CD4-positive, alpha-beta T cell treated with Interleukin-6 at 100 ng/mL for 8 hours (primary cell): ENCODE measurements around the gene SSTR3.
"Not testable (repeated sequence)": the region's sequence is repeated elsewhere in the genome, so short reads cannot be mapped to it uniquely, and the experiment has no call there.

ENCODE experiments used
- DNase-seq: peaks from one replicate; pipeline ENCODE4 v3.0.0-alpha.2; 2020; ENCODE audit warnings: mixed read lengths, low spot score

The SSTR3 gene

DNA sequence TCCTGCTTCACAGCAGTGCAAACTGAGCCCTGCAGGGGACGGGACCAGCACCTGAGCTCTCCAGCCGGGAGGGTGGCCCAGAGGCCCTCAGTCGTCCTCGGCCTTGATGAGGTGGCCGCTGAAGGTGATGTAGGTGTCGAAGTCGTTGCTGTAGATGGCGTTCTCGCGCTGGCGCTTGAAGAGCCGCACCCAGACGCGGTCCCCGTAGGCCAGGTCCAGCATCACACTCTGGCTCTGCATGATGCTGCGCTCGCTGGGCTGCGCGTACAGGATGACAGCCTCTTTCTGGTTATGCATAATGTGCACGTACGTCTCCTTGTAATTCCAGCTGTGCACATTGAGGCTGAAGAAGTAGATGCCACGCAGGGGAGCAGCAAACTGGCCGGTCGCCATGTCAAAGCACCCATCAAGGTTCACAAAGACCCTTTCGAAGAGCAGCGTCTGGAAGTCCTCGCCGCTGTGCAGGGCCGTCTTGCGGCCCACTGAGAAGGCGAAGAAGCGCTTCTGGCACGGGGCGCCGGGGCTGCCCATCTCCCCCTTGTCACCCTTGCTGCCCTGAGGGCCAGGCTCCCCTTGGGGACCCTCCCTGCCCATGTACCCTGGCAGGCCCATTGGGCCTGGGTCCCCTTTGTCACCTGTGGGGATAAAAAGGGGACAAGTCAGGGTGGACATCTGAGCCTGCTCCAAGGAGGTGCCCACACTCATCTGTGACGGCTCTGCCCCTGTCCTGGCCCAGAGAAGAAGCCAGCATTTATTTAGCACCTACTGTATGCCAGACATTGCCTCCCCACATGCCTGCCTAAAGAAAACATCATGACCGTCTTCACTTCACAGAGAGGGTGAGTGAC, 30.0 kb downstream of the SSTR3 start:
- DNase-seq: no peak

DNA sequence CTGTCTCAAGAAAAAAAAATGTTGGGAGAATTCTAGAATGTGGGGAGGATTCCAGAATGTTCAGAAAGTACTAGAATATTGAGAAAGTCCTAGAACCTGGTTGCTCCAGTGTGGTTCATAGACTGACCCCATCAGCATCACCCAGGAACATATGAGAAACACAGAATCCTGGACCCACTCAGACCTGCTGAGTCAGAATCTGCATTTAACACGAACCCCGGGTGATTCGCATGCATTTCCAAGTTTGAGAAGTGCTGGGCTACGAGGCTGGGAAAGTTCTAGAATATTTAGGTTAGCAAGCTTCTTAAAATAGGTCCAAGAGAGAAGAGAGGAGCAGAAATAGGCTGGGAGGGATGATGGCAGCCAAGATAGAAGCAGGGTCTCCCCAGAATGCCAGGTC, 30.6 kb downstream of the SSTR3 start:
- DNase-seq: no peak

DNA sequence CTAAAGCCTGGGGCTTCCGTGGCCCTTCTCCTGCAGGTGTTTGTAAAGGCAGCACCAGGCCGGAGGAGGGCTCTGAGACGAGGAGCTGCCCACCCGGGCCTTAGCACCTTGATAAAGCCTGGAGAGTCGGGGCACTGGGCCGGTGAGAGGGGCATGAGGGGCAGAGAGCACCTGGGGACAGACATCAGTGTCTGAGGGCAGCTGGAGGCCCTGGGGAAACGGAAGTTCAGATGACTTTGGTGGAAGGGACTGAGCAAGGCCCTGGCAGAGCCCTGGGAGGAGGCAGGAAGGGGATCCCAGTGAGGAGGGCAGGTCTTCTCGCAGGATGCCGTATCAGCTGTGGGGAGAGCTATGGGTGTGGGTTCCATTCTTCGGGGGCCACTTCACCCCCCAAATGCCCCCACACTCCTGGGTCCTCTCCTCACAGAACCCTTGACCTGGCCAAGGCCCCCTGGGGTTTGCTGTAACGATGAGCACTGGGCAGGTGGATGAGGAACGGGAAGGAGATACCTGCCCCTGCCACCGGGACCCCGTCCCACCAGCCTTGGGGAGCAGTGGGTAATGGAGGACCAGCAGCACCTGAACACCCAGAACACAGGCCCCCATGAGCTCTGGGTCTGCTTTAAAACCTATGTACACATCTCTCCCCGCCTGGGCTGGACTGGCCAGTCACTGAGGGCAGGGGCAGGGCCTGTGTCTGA, 31.6 kb downstream of the SSTR3 start:
- no peak for DNase-seq

DNA sequence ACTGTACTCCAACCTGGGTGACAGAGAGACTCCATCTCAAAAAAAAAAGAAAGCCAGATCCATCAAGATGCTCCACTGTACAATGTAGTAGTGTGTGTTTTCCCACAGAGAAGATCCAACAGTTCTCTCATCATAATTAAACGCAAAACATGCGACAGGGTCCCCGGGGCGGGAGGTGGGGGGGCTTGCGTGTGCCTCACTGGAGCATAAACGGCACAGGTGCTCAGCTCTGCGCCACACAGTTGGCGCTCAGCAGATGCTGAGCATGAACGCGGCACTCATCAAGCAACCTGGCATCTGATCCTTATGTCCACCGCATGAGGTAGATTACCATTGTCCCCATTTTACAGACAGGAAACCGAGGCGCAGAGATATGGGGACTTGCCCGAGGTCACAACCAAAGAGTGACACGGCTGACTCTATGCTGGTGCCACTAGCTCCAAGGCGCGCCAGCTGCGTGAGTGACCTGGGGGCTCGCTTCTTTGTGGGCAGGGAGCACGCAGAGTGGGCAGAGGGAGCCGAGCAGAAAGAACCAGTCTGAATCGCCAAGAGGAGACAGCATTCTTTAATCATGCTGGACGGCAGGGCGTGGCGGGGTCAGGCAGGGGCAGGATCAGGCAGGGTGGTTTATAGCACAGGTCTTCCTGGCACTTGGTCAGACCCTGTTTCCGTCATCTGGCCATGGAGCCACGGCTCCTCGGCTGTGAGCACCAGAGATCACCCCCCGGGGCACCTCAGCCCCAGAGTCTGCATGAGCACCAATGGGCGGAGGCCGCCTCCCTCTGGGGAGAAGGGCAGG, 32.5 kb downstream of the SSTR3 start:
- no peak for DNase-seq

DNA sequence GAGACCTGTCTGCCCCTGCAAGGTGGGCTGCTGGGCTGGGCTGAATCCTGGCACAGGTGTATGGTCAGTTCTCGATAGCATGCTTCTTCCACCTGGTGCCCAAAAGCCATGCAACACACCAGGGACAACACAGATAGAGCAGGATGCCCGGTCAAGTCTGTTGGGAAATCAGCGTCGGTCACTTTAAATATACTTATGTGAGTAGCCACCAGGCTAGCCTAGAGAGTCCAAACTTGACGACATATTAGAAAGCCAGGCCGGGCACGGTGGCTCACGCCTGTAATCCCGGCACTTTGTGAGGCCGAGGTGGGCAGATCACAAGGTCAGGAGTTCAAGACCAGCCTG, 33.2 kb downstream of the SSTR3 start:
- DNase-seq: no peak

DNA sequence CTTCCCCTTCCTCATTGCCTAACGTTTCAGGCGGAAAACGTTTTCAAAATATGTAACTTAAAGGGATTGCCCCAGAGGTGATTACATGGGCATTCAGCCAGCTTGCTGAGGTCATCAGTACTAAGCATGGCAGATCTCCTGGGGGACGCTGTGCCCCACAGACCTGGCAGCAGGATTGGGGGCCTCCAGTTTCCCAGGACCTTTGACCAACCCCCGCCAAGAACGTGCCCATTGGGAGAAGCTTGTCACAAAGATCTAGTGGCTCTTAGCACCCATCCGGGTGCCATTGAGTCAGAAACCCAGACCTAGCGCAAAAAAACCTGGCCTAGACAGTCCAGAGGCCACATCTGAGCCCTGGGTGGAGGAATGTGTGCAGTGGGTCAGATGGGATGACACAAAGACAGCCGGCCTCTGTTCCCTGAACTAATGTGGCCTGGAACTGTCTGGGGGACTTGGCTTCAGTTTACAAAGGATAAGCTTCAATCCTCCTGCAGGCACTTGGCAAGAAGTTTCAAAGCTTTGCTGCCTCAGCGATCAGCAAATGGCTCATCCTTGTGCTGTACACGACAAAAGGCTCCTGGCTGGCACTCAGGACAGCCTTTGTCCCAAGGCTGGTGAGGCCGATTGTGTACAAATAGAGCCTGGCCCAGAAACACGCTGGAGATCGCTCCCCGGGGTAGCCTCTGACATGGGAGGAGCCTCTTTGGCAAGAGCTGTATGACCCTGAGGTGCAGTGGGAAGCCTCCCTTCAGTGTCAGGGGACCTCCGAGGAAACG, 33.7 kb downstream of the SSTR3 start:
- no peak for DNase-seq

DNA sequence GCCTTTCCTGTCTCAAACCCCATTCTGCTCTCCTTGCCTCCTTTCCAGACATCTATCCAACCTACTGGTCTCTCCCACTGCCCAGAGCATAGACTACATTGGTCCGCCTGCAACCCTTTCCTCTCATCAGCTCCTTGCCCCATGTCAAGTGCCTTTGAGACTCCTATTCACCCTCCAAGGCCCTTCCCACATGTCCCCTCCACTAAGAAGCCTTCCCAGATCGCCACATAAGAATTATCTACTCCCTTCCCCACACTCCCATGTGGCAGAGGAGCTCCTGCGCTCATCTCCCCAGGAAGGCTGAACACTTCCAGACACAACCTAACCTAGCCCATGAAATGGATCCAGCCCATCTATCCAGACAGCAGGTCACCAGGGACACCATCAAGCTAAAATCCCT, 34.5 kb downstream of the SSTR3 start:
- DNase-seq: no peak

DNA sequence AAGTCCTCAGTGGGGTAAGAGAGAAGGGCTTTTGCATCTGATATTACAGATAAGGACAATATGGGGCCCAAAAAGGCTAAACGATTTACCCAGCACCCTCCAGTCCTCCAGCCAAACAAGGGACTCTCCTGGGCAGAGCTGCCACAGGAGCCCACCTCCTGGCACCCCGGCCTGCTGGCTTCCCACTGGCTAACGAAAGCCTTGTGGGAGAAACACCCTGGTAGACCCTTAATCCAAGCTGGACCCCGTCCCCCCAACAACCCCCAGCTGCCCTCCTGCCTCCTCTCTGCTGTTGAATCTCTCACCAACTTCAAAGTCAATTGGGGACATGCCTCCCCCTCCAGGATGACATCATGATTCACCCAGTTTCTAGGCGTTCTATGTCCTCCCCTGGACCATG, 35.1 kb downstream of the SSTR3 start:
- no peak for DNase-seq

DNA sequence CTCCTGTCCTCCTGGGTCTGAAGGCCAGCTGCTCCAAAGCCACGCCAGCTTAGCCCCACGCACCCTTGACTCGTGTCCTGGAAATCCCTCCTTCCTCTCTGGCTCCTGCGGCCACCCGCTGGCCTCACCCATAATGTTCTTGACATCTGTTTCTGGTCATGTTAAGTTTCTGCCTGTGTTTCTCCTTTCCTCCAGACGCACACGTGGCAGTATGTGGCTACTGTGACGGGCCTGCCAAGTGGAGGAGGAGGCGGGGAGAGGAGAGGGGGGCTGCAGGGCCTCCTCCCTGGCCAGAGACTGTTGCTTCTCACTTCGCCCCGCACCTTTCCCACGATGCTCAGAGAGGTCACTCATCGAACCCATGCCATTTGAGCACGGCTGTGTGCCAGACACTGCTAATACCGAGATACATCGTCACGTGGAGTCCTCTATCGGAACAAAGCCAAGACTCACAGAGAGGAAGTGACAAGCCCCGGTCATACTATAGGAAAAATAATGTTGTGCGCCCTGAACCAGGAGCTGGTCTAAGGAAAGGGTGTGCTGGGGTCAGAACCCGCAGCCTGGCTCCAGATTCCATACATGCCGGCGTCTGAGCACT, 35.7 kb downstream of the SSTR3 start:
- DNase-seq: no peak

DNA sequence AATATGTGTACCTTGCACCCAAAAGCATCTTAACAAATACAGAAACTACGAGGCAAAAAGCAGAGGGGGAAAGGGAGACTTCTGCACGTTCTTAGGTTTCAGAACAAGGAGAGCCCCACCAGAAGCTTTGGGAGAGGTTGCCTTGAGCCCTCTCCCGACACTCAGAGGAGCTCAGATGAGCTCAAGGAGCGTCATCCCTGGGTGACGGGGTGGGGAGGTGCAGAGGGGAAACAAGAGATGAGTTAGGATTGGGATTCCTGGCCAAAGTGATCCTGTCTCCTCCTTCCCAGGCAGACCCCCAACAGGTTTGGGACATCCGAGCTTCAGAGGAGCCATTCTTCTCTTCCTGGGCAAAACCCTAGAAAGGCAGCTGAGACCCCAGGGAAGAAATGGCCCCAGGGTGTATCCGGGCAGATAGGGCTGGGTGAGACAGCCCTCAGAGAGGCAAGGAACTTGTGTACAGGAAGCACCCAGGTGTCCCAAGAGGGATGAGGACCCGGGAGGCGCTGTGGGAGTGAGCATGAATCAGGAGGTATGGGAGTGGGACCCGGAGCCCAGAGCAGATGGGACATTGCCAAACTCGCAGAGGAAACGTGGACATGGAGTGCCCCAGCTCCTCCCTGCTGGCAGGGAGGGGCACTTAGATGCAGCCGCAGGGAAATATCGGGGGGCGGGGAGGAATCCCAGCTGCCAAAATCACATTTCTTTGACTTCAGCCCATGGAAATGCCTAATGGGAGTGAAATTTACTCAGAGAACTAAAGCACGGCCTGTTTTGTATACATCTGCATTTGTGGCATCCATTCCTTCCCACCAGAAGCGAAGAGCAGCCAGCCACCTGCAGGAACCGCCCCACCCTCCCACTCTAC, 36.6 kb downstream of the SSTR3 start:
- no peak for DNase-seq

DNA sequence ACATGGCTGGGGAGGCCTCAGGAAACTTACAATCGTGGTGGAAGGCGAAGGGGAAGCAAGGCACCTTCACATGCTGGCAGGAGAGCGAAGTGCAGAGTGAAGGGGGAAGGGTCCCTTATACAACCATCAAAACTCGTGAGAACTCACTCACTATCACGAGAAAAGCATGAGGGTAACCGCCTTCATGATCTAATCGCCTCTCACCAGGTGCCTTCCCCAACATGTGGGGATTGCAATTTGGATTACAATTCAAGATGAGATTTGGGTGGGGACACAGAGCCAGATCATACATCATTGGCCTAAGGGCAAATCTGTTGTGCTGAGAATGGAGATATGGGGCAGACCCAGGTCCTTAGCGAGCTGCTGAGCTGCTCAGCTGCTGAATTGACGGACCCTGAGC, 37.3 kb downstream of the SSTR3 start:
- no peak for DNase-seq

DNA sequence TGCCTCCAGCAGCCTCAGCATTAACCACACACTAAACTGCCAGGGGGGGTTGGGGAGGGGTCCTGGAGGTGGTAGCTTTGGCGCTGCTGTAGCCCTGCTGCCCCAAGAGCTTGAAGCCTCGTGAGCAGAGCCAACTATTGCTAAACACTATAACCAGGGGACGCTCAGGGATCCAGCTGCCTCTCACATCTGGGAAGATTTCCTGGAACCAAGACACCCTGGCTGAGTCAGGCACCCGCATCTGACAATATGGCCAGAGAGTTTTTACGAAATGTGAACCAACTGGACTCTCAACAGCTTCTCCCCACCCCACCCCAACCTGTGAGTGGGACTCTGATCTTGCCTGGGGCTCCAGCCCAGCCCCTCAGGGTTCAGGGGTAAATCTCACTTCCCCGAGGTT, 38.6 kb downstream of the SSTR3 start:
- DNase-seq: no peak

DNA sequence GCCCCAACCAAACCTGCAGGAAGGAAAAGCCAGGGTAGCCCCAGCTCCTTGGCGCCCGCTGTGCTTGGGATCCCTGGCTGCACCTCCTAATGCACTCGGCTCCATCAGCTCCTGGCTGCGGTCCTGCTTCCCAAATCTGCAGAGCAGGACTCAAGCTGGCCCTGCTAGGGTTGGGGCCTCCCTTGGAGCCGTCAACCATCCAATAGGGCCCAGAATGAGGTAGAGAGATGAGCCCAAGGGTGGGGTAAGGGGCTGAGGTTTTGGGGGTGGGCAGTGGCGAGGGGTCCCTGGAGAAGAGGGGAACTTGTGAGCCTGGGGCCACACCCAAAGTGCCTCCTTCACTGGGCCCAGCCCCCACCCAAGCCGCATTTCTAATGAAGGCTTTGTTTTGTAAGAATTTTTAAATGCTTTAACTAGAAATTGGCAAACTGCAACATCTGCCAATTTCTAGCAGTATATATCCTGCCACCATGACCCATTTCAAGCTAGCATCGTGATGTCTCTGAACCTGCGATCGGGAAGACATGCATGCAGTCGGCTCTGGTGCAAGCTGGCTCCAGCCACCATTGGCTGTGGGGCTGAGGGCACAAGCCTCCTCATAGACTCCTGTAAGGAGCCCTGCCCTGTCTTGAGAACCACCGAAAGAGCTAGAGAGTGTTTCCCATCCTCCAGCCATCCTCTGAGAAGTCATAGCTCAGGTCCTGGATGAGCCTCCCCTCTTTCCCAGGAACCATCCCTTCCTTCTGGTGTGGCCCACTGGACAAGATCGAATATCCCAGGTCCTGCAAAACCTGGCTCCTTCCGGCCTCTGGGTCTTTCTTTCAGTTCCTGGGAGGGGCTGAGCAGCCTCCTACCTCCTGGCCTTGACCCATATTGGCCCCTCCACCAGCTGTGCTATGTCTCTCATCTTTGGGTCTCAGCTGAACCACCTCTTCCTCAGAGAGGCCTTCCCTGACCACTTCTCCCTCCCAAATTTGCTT, 39.7 kb downstream of the SSTR3 start:
- DNase-seq: no peak

DNA sequence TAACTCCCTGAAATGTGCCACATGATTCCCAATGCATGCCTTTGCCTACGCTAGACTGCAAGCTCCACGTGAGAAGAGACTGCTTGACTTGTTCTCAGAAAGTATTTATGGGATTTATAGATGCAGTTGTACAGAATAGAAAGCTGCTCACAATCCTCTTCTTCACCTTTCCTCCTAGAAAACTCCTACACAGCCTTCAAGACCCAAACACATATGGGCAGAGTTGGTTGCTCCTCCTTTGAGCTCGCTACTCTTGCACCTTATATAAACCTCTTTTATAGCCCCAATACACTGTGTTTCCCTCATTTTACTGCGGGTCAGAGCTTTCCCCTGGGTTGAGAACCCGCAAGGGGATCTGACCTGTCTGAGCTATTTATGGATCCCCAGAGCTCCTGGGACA, 40.6 kb downstream of the SSTR3 start:
- DNase-seq: no peak

DNA sequence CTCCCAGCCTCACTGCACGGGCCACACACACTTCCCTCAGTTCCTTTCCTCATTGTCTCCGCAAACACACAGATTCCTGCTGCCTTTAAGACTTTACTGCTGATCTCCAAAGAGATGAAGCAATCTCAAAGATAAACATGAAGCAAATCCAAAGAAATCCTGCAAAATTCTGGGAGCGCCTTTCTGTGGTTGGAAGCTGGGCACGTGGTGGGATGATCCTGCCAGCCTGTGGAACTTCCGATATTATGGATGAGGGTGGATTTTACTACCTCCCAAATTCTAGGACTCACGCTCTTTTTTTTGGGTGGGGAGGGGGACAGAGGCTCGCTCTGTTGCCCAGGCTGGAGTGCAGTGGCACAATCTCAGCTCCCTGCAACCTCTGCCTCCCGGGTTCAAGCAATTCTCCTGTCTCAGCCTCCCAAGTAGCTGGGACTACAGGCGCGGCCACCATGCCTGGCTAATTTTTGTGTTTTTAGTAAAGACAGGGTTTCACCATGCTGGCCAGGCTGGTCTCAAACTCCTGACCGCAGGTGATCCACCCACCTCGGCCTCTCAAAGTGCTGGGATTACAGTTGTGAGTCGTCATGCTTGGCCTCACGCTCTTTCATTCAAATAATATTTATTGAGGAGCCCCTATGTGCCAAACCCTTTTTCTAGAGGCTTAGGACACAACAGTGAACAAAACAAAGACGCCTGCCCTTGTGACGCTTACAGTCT, 41.4 kb downstream of the SSTR3 start:
- not testable (repeated sequence) for DNase-seq

DNA sequence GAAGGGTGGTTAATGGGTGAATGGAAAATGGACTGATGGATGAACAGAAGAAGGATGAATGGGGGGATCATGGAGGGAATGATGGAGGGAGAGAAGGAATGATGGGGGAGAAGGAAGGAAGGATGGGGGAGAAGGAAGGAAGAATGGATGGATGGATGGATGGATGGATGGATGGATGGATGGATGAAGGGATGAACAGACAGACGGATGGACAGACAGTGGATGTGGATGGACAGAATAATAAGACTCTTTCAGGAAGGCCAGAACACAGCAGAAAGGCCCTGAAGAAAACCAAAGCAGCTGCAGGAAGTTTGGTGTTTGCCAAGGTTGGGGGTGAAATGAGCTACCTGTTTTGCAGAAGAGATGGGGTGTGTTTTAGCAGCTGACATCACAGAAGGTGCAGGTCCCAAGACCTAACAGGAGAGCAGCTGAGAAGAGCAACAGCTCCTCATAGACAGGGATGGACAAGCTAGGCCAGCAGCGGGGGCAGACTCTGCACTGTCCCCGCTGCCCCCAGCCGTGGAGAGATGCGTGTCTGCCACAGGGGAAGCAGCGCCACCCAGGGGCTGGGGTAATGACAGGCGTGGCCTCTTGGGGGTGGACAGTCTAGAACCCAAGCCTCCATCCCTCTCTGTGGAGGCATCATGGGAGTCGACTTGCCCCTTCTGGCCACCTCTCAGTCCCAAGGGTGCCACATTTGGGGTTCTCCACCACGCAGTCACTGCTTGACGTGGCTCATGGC, 42.2 kb downstream of the SSTR3 start:
- DNase-seq: no peak

DNA sequence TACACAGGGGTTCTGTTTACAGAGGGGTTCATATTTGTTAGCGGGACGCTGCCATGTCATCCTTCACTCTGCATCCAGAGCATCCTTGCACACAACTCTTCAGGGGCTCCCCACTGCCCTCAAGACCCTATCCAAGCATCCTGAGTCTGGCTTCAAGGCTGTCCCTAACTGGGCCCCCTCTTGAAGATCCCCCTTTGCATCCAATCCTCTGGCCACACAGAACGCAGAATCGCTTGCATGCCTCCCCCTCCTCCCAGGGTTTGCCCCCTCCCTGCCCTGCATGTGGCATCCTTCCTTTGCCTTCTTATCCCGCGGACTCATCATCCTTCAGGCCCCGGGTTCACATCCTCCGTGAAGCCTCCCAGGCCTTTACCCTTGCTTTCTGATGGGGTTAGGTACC, 42.9 kb downstream of the SSTR3 start:
- DNase-seq: no peak

DNA sequence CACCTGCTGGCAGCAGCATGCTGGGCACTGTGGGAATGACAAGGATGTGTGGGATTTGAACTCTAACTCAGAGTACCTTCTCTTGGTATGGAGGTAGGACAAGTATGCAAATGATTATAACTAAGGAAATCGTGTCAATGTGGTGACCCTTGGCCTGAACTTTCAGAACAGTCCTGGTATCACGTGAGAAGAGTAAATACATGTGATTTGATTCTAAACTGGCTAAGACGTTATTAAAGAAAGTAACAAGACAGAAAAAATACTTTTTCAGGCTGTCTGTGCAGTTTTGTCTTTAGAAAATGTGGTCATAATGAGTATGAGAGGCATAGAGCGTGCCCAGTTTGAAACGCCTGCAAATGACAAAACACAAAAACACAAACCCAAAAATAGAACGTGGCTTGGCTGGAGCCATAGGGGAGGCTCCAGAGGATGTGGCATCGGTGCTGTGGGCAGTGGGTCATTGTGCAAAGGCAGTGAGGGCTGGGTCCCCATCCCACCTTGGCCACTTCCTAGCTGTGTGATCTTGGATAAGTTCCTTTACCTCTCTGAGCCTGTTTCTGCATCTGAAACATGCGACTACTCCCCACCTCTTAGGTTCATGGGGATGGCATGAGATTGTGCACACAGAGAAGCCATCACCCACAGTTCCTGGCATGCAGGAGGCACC, 44.2 kb downstream of the SSTR3 start:
- no peak for DNase-seq
